Measurements from ENCODE around the gene MX2.
"Not testable (repeated sequence)": the region's sequence is repeated elsewhere in the genome, so short reads cannot be mapped to it uniquely, and the experiment has no call there.

MX2 gene

DNA sequence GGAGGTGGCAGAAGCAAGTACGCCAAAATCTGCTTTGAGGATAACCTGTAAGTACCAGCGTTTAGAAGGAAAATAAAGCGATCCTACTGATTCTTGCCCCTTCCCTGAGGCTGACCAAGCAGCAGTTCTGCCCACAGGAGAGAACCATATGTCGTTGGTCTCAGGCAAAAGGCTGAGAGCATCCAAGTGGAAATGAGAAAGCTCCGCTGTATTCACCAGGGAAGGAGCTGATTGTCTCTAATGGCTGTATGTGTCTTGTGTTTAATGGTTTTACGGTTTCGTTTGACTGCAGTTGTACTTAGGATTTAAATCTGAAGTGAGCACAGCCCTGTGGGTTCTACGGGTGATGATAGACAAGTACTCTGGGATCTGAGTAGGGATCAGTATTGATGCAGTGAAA, 23.4 kb upstream of the MX2 start:
- DNase-seq (ENCODE audit: low read depth in 4 of 4, low spot score in 1 of 4), result no peak

DNA sequence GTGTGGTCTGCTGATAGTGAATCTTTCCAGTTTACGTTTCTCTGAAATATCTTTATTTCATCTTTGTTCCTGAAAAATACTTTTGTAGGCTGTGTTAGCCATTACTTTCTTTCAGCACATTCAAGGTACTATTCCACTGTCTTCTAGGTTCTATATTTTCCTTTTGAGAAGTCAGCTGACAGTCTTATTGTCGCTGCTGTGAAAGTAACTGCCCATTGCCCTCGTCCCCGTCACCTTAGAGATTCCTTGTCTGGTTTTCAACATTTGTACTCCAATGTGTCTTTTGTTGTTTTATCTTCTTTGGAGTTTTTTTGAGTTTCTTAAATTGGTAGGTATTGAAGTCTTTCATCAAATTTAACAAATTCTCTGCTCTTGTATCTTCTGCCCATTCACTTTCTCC, 19.8 kb upstream of the MX2 start:
- no peak for DNase-seq (ENCODE audit: low read depth in 4 of 4, low spot score in 1 of 4)

DNA sequence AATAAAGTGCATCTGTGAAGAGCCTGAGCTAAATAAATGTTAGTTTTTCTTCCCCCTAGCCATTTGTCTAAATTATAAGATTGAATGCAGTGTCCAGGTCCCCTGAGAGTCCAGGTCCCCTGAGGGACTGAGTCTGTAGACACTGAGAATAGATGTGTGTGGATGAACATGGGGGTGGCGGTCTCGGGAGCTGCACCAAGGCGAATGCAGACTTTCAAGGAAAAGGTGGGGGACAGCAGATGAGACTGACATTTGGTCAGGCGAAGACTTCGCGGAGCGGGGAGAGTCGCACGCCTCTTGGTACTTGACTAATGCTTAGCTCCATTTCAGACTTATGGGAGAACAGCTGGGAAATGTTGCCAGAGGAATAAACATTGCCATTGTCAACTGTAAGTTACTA, 17.7 kb upstream of the MX2 start:
- DNase-seq (ENCODE audit: low read depth in 4 of 4, low spot score in 1 of 4), result no peak

DNA sequence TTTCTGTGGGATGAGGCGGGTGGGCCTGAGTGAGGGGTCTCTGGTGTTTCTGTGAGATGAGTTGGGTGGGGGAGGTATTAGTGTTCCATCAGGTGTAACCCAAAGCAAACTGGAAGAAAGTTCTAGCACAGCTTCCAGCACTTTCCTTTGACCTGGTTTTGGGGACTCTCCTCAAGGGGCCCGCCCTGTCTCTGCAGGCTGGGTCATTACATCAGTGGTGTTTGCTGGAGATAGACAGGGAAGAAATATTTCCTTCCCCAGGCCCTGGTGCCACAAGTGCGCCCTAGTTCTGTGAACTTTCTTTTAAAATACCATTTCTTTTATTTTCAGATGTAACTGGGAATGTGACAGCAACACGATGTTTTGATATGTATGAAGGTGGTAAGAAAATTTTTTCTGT, 16.5 kb upstream of the MX2 start:
- no peak for DNase-seq (ENCODE audit: low read depth in 4 of 4, low spot score in 1 of 4)

DNA sequence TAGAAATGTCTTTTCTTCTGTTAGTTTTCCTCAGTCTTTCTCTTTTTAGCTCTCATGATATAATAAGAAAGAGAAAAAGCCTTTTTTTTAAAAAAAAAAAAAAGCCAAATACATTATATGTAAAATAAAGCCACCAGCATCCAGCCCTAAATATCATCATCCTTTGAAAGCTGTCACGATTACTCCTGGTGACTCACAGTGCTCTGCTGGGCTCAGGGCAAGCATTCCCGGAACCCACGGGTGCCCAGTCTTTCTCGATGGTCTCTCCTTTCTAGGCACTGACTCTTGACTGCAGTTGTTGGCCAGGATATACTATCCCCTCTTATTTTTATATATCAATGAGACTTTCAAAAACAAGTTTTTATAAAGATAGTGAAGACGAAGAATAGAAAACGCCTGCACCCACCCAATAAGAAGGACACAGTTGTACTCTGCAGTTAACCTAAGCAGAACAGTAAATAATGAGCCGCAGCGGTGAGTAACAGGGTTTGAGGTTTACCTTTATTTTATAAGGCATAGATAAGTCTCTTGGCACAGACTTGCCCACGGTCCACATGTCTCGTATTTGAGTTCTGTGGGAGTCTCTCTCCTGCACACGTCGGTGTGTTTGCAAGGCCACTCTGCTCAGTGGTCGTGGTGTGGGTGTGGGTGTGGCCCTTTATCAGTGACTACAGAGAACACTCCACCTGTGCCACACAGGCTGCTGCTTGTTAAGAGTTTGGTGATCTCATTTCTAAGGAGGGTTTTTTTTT, 15.7 kb upstream of the MX2 start:
- DNase-seq (ENCODE audit: low read depth in 4 of 4, low spot score in 1 of 4), result no peak

DNA sequence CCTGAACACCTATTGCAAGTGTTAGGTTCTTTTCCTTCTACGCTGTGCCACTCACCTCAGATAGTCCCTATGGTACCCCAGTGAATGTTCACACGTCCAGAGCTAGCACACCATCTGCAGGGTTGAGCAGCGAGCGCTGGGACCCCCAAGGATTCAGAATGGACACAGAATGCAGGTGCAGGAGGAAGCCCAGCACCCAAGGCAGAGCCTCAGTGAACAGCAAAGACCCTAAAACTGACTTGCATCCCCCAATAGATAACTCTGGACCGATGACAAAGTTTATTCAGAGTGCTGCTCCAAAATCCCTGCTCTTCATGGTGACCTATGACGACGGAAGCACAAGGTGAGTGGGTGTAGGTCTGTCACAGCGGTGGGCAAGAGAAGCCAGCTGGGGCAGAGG, 15.1 kb upstream of the MX2 start:
- DNase-seq (ENCODE audit: low read depth in 4 of 4, low spot score in 1 of 4), result no peak

DNA sequence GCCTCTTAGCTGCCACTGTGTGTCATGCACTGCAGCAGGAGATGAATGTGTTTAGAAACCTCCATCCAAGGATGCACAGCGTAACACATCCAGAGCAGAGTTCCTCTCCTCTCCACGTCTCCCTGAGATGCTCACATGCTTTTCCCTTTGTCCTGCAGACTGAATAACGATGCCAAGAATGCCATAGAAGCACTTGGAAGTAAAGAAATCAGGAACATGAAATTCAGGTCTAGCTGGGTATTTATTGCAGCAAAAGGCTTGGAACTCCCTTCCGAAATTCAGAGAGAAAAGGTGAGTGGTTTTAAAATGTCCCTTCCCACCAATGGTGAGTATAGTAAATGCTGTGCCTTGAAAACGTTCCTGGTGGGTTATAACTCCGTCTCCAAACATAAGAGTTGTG, 13.4 kb upstream of the MX2 start:
- DNase-seq (ENCODE audit: low read depth in 4 of 4, low spot score in 1 of 4), result no peak

DNA sequence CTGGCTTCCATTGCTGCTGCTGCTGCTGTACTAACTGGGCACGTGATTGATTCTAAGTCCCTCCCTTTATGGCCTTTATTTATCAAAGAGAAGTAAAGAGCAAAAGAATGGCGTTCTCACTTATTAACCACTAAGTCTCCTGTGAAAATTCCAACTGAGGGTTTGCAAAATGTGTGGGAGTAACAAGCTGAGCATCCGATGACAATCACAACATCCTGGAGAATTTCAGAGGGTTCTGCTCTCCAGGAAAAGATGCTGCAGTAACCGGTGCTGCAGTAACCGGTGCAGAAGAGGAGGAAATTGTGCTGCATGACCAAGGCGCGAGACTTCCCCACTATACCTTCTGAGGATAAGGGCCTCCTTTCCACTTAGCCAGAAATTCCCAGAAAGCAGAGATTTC, 12.7 kb upstream of the MX2 start:
- no peak for DNase-seq (ENCODE audit: low read depth in 4 of 4, low spot score in 1 of 4)

DNA sequence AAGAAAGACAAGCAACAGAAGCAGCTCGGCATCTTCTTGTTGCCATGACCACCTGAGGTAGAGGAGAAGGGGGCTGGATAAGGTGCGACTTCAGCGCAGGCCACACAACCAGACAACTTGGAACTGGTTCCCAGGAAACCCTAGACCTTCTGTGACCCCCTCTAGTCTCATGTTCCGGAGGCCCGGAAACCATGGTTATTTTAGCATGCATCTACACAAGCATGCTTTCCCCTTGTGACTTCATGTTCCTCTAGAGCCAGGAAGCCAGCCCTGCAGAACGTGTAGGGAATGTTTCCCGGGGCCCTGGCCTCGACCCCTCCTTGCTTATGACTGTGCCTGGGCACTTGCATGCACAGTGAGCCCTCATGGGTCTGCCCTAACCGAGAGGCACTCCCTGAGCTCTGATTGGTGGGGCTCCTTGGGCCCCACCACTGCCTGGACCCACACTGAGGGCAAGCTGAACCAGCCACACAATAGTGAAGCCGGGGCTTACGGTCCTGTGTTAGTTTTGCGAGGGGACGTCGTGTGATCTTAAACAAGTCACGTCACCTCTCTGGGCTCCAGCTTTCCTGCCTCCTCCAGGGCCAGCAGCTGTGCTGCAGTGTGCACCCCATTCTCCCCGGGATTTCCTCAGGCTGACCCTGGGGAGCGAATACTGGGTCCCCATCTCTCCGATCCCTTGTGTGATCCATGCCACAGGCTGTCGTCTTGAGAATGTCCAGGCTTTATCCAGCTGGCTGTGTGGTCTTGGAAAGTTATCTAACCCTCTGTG, 12.0 kb upstream of the MX2 start:
- DNase-seq (ENCODE audit: low read depth in 4 of 4, low spot score in 1 of 4), result no peak

DNA sequence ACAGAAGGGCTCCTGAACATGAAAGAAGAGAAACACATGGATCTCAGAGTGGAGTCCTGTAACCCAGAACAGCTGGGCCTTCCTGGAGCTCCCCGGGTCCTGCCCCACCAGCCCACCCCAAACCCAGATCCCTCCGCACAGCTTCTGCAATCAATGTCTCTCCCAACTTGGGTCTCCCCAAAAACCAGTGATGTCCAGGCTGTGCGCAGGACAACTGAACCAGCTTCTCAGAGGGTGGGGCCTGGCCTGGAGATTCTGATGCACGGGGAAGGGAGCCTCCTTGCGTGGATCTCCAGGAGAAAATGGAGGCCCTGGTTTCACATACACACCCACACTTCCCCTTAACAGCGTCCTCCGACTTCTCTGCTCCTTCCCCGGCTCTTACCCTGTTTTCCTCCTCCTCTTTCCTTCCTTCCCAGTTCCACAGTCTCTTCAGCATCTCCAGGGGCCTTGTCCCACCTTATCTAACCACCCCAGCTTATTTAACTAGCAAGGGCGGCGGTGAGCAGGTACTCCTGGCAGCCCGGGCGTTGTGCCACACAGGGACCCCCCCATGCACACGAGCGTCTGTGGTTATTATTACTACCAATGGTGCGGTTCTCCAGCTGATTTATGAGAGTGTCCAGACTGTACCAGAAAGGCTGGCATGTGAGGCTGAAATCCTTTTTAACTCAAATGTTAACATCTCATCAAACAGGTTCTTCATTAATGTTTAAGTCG, 11.2 kb upstream of the MX2 start:
- no peak for DNase-seq (ENCODE audit: low read depth in 4 of 4, low spot score in 1 of 4)

DNA sequence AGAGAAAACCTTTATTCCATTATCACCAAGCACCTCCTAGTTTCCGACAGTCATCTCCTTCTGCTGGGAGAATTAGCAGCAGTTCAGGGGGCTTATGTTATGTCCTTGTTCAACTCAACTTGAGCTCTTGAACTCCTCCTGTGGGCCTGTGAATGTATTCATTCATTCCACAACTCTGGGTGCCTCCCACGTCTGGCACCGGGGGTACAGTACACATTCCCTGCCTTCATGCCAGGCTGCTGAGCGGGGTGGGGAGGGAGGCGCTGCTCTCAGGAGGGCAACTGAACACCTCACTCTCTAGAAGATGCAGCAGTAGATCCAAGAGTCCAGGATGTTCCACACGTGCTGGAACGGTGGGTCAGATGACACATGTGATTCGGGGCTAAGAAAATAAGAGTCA, 4.3 kb upstream of the MX2 start:
- no peak for DNase-seq (ENCODE audit: low read depth in 4 of 4, low spot score in 1 of 4)

DNA sequence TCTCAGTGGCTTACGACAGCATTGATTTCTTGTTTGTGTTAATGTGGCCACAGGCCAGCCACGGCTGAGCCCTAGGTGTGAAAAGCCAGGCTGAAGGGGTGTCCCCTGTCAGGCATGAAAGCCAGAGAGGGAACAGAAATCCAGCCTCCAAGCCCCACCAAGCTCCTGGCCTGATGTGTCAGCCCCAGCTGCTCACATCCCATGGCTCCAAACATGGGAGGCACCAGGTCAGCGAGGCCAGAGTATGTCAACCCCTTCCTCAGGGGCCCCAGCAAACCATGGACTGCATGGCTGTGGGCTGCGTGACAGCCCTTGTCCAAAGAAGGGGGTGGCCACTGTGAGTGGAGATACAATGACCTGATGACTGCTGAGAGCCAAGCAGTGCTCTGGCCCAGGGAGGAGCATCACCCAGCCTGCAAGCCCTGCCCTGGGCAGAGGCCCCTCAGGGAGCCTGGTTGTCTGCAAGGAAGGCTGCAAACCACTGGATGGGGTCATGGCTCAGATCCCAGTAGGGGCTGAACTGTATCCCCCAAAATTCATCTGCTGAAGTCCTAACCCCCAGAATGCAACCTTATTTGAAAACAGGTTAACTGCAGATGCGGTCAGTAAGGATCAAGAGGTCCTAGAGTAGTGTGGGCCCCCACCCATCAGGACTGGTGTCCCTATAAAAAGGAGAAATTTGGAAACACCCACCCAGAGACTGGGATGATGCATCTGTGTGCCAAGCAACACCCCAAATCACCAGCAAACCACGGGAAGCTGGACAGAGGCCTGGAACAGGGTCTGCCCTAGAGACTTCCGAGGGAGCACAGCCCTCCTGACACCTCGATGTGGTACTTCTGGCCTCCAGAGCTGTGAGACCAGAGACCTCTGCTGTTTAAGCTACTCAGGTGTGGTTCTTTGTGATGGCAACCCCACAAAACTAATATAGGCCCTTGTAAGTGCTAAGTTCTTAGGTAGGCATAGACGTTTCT, 3.3 kb upstream of the MX2 start:
- no peak for DNase-seq (ENCODE audit: low read depth in 4 of 4, low spot score in 1 of 4)

DNA sequence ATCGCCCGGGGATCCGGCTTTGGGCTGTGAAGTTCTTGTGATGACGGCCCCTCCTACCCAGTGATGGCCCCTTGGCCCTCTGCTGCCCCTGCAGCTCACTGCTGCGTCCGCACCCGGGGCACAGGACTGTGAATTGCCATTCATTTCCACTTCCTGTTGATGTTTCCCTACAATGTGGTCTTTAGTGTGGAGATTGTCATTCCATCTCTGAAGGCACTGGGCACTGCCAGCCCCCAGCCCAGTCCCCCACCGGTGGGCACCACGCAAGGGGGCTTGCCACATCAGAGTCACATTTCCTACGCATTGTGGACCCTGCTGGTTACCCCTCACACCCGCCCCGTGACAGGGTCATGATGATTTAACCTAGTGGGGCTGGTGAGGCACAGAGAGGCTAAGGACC, 2.5 kb upstream of the MX2 start:
- DNase-seq (ENCODE audit: low read depth in 4 of 4, low spot score in 1 of 4), result no peak

DNA sequence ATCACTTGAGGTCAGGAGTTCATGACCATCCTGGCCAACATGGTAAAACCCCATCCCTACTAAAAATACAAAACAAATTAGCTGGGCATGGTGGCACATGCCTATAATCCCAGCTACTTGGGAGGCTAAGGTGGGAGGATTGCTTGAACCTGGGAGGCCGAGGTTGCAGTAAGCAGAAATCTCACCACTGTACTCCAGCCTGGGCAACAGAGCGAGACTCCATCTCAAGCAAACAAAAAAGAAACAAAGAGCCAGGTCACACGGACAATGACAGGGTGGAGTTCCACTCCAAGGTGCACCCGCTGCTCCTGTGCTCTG, 2.1 kb upstream of the MX2 start:
- not testable (repeated sequence) for DNase-seq (ENCODE audit: low read depth in 4 of 4, low spot score in 1 of 4)

DNA sequence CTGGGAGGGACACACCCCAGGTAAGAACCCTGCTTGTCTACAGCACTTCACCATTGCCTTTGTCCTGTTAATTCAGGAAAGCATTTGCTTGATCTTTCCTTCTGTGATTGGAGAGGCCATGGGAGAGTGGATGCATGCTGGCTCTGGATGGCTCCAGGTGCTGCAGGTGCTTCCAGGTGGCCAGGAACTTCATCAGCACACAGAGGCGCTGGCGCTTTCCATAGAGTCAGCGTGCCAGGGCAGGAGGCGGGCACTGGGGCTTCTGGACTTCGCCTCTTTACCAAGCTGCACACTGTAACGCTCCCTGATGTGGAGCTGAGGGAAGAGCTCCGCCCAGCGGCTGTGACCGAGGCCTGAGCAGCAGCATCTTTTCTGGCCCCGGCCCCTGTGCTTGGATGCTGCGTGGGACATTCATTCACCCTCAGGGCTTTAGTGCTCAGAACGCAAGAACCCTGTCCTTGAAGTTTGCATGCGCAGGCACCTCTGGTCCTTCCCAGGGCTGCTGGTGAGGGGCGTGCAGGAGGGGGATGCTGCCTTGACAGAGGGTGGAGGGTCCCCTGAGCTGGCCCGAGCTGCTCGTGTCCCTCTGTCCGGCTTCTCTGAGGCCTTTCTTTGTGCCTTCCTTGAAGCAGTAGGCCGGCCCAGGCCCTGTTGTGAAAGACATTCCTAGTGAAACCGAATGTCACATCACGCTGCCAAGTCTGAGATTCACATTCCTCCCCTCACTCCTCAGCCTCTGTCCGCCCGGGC, 1.6 kb upstream of the MX2 start:
- DNase-seq (ENCODE audit: low read depth in 4 of 4, low spot score in 1 of 4), result no peak

DNA sequence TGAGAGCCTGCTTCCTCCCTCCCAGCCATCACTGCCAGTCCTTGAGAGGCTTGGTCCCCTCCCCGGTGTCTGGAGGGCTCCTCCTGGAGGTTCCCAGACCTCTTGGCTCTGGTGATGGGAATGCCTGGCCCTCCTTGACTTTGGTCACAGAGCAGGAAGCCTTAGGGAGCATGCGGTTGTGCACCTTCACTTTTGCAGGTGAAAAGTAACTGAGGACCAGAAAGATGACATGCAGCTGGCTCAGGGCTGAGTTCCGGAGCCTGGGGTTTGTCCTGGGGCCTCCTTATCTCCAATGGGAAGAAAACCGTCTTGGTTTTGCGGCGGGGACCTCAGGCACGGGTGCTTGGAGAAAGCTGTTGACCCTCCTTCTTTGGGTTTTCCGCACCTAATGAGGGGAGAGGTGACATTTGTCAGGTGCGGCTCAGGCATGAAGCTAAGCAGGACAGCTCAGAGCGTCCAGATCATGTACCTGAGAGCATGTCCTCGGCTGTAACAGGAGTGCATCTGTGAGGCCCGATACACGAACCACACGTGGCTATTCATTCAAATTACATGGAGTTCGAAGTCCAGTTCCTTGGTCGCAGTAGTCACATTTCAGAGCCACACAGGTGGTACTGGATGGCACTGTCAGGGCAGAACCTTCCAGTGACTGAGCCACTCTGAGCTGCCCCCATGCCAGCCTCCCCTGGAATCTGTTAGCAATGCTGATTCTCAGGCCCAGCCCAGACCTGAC, 608 bp upstream of the MX2 start:
- DNase-seq (ENCODE audit: low read depth in 4 of 4, low spot score in 1 of 4), result no peak

DNA sequence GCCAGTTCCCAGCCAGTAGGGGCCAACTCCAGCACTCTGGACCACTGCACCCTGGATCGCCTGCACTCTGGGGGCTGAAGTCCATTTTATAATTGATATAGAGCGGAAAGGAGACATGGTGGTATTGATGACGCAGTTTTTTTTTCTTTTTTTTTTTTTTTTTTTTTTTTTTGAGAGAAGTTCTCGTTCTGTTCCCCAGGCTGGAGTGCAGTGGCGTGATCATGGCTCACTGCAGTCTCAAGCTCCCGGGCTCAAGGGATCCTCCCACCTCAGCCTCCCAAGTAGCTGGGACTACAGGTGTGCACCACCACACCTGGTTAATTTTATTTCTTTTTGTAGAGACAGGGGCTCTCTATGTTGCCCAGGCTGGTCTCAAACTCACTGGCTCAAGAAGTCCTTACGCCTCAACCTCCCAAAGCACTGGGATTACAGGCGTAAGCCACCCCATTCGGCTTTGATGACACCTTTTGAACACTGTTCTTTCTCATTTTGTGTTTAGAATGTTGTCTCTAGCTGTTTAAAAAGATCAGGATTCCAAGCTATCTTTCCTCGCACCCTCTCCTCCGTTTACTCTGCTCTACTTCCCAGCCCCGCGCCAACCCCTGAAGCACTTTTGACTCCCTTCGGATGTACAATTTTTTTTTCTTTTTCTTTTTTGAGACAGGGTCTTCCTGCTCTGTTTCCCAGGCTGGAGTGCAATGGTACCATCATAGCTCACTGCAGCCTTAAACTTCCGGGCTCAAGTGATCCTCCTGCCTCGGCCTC, 960 bp downstream of the MX2 start:
- DNase-seq (ENCODE audit: low read depth in 4 of 4, low spot score in 1 of 4), result no peak

DNA sequence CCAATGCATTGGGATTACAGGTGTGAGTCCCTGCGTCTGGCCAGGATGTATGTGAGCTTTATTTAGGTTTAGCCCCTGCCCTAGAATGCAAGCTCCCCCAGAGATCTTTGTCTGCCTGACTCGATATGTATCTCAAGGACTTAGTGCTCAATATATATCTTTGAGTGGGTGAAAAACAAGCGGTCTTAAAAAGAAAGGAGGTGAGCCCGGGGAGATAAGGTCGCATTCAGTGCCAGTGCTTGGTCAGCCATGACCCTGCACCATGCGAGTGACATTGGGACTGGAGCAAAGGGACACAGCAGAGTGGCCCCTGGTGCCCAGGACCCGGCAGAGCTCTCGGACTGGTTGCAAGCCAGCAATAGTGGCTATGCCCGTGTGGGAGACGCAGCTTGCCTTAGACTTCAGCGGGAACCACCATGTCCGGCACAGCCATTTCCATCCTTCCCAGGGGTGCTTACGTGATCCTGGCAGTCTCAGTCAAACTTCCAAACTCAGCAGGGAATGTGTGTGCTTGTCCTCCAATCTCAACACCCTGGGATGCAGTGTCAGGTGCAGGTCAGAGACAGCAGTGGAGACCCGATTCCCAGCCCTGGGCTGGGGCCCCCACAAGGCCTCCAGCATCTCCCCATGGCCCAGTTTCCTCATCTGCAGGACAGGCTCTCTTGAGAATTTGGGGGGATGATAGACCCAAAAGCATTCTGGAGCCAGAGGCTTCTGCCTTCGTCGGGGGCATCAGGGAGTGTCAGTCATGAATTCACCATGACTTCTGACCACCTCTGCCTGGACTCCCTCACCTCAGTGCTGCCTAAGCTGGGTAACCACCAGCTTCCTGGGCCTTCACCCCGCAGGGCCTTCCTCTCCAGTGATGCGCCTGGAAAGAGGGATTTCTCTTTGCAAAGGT, 1.8 kb downstream of the MX2 start:
- DNase-seq (ENCODE audit: low read depth in 4 of 4, low spot score in 1 of 4), result no peak
